ENCODE results near the gene GPLD1.

The GPLD1 gene

GRCh38 chr6:24489470-24489869, at the start of gene GPLD1:
TSS of gene GPLD1 (minus strand) at chr6:24489578. CDS start at chr6:24489511, 67 bp downstream.
- no peak for TF ChIP-seq CTCF (IDR thresholded peaks at IDR 0.05; ENCODE audit: poor library complexity, severe bottlenecking)
- peaks cover 4% of the 10 kb centered on the region for H3K4me1 ChIP-seq (ENCODE audit: insufficient read depth, poor library complexity, severe bottlenecking)
- ATAC-seq (ENCODE audit: low read depth) (no peak), DNase-seq (ENCODE audit: low spot score) (no peak)
- H3K4me3 ChIP-seq (ENCODE audit: severe bottlenecking) = no peak within 1 kb of the TSS
- H3K9me3 ChIP-seq (ENCODE audit: severe bottlenecking) = no peaks in the 10 kb centered on the region
- H3K27me3 ChIP-seq (ENCODE audit: insufficient read depth, poor library complexity, severe bottlenecking) = no peaks in the 10 kb centered on the region
- no peak within 1 kb of the TSS for H3K27ac ChIP-seq (ENCODE audit: poor library complexity, severe bottlenecking)
- no peaks in the 10 kb centered on the region for H3K36me3 ChIP-seq (ENCODE audit: low read depth)

- Histone ChIP-seq H3K4me3 (ENCODE audit: severe bottlenecking) (no peak overlapping the region), H3K9me3 (ENCODE audit: severe bottlenecking) (no peaks in the 10 kb centered on the region), H3K27ac (ENCODE audit: poor library complexity, severe bottlenecking) (peak overlapping the region; percentile 51), H3K27me3 (ENCODE audit: insufficient read depth, poor library complexity, severe bottlenecking) (no peaks in the 10 kb centered on the region), H3K36me3 (ENCODE audit: low read depth) (no peaks in the 10 kb centered on the region), H3K4me1 (ENCODE audit: insufficient read depth, poor library complexity, severe bottlenecking) (peaks cover 17% of the 10 kb centered on the region)
- TF ChIP-seq CTCF (IDR thresholded peaks at IDR 0.05; ENCODE audit: poor library complexity, severe bottlenecking) = no peak
- DNase-seq (ENCODE audit: low spot score) (no peak), ATAC-seq (ENCODE audit: low read depth) (peak; percentile 90)
These were observed 48.5 kb upstream of the GPLD1 start for GRCh38 chr6:24537771-24538385.

- no peaks in the 10 kb centered on the region for H3K36me3 ChIP-seq (ENCODE audit: low read depth)
These were observed 47.8 kb upstream of the GPLD1 start for GRCh38 chr6:24537082-24537699.

GRCh38 chr6:24536466-24536865, 47.1 kb upstream of the GPLD1 start:
- no peak for TF ChIP-seq CTCF (IDR thresholded peaks at IDR 0.05; ENCODE audit: poor library complexity, severe bottlenecking)
- H3K4me3 ChIP-seq (ENCODE audit: severe bottlenecking) = no peak overlapping the region
- no peak for ATAC-seq (ENCODE audit: low read depth)
- H3K27ac ChIP-seq (ENCODE audit: poor library complexity, severe bottlenecking) = peak overlapping the region; percentile 51
- H3K4me1 ChIP-seq (ENCODE audit: insufficient read depth, poor library complexity, severe bottlenecking) = peaks cover 17% of the 10 kb centered on the region
- no peak for DNase-seq (ENCODE audit: low spot score)
- H3K36me3 ChIP-seq (ENCODE audit: low read depth) = no peaks in the 10 kb centered on the region
- H3K9me3 ChIP-seq (ENCODE audit: severe bottlenecking) = no peaks in the 10 kb centered on the region
- no peaks in the 10 kb centered on the region for H3K27me3 ChIP-seq (ENCODE audit: insufficient read depth, poor library complexity, severe bottlenecking)

More at GRCh38 chr6:24537082-24537699, 47.8 kb upstream of the GPLD1 start:
- TF ChIP-seq CTCF (IDR thresholded peaks at IDR 0.05; ENCODE audit: poor library complexity, severe bottlenecking) = no peak
- Histone ChIP-seq H3K4me1 (ENCODE audit: insufficient read depth, poor library complexity, severe bottlenecking) (peaks cover 17% of the 10 kb centered on the region), H3K4me3 (ENCODE audit: severe bottlenecking) (no peak overlapping the region), H3K9me3 (ENCODE audit: severe bottlenecking) (no peaks in the 10 kb centered on the region), H3K27ac (ENCODE audit: poor library complexity, severe bottlenecking) (peak overlapping the region; percentile 51), H3K27me3 (ENCODE audit: insufficient read depth, poor library complexity, severe bottlenecking) (no peaks in the 10 kb centered on the region)
- peak; percentile 66 for ATAC-seq (ENCODE audit: low read depth)
- no peak for DNase-seq (ENCODE audit: low spot score)

GRCh38 chr6:24535210-24535609, 45.8 kb upstream of the GPLD1 start:
- peaks cover 17% of the 10 kb centered on the region for H3K4me1 ChIP-seq (ENCODE audit: insufficient read depth, poor library complexity, severe bottlenecking)
- no peaks in the 10 kb centered on the region for H3K36me3 ChIP-seq (ENCODE audit: low read depth)
- H3K9me3 ChIP-seq (ENCODE audit: severe bottlenecking) = no peaks in the 10 kb centered on the region
- H3K4me3 ChIP-seq (ENCODE audit: severe bottlenecking) = no peak overlapping the region
- DNase-seq (ENCODE audit: low spot score) (no peak), ATAC-seq (ENCODE audit: low read depth) (no peak)
- H3K27me3 ChIP-seq (ENCODE audit: insufficient read depth, poor library complexity, severe bottlenecking) = no peaks in the 10 kb centered on the region
- TF ChIP-seq CTCF (IDR thresholded peaks at IDR 0.05; ENCODE audit: poor library complexity, severe bottlenecking) = no peak
- H3K27ac ChIP-seq (ENCODE audit: poor library complexity, severe bottlenecking) = no peak overlapping the region
